HFF-Myc (cell line): ENCODE results near the gene SLC39A1.
"Not testable (repeated sequence)": the region's sequence is repeated elsewhere in the genome, so short reads cannot be mapped to it uniquely, and the experiment has no call there.

Experiments used
- DNase-seq: peaks from one replicate; pipeline ENCODE4 v3.0.0-alpha.2; 2011; ENCODE audit warnings: low read depth; ENCODE audit errors: extremely low read depth
- H3K4me3 ChIP-seq: replicated peaks from 2 replicates; pipeline ENCODE4 v1.5.1; 2011; ENCODE audit warnings: low read depth, mild to moderate bottlenecking, control low read depth, low read length
- TF ChIP-seq, protein P1 (sequence below): IDR thresholded peaks from 2 replicates; pipeline ENCODE4 v1.5.1; 2012; ENCODE audit warnings: mild to moderate bottlenecking, low read depth, low read length, control low read depth; ENCODE audit errors: missing control alignments

SLC39A1 gene, protein sequence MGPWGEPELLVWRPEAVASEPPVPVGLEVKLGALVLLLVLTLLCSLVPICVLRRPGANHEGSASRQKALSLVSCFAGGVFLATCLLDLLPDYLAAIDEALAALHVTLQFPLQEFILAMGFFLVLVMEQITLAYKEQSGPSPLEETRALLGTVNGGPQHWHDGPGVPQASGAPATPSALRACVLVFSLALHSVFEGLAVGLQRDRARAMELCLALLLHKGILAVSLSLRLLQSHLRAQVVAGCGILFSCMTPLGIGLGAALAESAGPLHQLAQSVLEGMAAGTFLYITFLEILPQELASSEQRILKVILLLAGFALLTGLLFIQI

DNA sequence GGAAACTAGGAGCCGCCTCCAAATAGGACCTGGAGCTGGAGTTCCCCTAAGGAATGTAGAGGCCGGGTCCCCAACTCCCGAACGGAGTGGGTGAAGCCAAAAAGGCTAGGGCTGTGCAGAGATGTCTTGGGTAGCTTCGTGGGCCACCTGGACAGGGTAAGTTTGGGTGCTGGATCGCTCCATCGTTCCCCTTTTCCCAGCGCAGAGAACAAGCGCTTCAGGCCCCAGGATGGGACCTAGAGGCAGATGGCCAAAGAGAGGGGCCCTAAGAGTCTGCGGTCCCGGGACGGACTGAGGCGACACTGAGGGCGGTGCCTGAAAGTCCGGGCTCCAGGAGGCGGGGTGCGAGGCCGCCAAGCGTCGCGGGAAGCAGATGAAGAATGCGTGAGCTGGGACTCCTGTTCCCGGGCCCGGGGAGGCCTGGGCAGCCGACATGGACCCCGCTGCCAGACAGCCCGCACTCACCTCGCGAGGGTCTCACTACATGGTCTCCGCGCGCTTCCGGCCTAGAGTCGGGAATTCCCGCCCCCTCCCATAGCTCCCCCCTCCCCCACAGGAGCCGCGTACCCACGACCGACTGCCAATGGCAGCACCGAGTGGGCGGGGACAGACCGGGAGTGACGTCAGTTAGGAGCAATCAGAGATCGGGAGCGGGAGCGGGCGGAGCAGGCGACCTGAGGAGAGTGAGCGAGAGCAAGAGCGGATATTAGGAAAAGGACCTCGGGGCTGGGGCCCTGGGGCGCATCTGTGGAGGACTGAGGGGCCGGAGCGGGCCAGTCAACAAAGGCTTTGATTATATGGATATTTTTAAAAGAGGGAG is at the start of gene SLC39A1:
SLC39A1 (minus strand) TSS at position 508 of the 820 bp plus-strand sequence. CDS start 822 bp downstream, outside the sequence.
- peak within 1 kb of the TSS; percentile 83 for H3K4me3 ChIP-seq
- TF ChIP-seq, protein P1, sequence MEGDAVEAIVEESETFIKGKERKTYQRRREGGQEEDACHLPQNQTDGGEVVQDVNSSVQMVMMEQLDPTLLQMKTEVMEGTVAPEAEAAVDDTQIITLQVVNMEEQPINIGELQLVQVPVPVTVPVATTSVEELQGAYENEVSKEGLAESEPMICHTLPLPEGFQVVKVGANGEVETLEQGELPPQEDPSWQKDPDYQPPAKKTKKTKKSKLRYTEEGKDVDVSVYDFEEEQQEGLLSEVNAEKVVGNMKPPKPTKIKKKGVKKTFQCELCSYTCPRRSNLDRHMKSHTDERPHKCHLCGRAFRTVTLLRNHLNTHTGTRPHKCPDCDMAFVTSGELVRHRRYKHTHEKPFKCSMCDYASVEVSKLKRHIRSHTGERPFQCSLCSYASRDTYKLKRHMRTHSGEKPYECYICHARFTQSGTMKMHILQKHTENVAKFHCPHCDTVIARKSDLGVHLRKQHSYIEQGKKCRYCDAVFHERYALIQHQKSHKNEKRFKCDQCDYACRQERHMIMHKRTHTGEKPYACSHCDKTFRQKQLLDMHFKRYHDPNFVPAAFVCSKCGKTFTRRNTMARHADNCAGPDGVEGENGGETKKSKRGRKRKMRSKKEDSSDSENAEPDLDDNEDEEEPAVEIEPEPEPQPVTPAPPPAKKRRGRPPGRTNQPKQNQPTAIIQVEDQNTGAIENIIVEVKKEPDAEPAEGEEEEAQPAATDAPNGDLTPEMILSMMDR: no peak
- DNase-seq: peak; percentile 89

DNA sequence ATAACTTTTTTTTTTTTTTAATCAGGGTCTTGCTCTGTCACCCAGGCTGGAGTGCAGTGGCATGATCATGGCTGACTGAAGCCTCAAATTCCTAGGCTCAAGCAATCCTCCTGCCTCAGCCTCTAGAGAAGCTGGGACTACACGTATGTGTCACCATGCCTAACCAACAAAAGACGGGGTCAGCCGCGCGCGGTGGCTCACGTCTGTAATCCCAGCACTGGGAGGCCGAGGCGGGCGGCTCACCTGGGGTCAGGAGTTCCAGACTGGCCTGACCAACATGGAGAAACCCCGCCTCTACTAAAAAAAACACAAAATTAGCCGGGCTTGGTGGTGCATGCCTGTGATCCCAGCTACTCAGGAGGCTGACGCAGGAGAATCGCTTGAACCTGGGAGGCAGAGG is 49.2 kb upstream of the SLC39A1 start:
- H3K4me3 ChIP-seq, DNase-seq: not testable (repeated sequence)

DNA sequence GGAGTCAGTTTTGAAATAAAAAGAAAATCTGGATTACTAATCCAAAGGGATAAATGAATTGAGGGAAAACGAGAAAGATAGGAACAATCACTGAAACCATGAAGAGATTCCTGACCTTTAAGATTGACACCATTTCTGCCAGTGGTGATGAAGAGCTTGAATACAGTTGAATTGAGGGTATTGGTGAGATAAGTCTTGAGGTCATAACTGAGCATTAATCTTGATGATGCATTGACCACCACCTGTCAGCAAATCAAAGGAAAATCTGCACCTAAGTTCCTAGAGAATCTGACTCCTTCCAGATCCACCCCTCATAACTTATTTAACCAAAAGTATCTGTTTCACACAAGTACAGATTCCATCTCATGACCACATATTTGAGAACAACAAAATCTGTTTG is 48.8 kb upstream of the SLC39A1 start:
- no peak for DNase-seq

DNA sequence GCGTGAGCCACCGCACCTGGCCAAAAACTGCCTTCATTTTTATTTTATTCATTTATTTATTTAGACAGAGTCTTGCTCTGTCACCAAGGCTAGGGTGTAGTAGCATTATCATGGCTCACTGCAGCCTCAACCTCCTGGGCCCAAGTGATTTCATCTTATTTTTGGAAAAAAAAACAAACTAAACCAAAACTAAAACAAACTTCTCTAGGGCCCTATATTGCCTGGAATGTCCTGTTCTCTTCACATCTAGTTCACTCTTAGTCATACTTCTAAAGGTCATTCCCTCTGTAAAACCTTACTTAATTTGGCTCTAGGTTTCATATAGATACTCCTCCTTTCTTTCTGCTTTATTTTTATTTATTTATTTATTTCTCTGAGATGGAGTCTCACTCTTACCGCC is 42.8 kb upstream of the SLC39A1 start:
- DNase-seq: no peak
- TF ChIP-seq, protein P1: no peak
- H3K4me3 ChIP-seq: no peak overlapping the region

More for the DNA sequence above, 48.8 kb upstream of the SLC39A1 start:
- TF ChIP-seq, protein P1: no peak
- H3K4me3 ChIP-seq: no peak overlapping the region

DNA sequence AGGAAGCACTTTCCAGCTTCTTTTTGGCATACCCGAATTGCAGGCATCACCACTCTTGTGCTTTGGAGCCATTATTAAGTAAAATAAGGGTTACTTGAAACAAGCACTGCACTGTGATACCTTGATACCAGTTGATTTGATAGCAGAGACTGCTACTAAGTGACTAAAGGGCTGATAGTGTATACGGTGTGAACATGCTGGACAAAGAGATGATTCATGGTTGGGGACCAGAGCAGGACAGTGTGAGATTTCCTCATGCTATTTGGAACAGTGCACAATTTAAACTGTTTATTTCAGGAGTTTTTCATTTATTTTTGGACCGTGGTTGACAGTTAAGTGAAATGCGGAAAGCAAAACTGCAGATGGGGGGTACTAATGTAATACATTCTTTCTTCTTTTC is 37.1 kb upstream of the SLC39A1 start:
- no peak overlapping the region for H3K4me3 ChIP-seq
- TF ChIP-seq, protein P1: no peak
- no peak for DNase-seq

DNA sequence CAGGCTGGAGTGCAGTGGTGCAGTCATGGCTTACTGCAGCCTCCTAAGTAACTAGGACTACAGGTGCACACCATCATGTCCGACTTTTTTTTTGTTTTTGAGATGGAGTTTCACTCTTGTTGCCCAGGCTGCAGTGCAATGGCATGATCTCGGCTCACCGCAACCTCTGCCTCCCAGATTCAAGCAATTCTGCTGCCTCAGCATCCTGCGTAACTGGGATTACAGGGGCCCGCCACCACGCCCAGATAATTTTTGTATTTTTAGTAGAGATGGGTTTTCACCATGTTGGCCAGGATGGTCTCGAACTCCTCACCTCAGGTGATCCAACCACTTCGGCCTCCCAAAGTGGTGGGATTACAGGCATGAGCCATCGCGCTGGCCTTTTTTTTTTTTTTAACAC is 33.5 kb upstream of the SLC39A1 start:
- not testable (repeated sequence) for DNase-seq, H3K4me3 ChIP-seq

DNA sequence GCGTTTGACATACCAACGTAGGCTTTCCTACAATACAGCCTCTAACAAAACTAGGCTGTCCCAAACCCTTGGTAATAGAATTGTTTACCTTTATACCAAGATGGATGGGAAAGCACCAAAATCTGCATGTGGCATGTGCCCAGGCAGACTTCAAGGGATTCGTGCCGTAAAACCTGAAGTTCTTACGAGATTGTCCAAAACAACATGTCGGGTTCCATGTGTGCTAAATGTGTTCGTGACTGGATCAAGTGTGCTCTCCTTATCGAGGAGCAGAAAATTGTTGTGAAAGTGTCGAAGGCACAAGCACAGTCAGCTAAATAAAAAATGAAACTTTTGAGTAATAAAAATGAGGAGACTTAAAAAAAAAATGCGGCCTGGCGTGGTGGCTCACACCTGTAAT is 32.3 kb upstream of the SLC39A1 start:
- no peak for DNase-seq
- TF ChIP-seq, protein P1: no peak
- no peak overlapping the region for H3K4me3 ChIP-seq

DNA sequence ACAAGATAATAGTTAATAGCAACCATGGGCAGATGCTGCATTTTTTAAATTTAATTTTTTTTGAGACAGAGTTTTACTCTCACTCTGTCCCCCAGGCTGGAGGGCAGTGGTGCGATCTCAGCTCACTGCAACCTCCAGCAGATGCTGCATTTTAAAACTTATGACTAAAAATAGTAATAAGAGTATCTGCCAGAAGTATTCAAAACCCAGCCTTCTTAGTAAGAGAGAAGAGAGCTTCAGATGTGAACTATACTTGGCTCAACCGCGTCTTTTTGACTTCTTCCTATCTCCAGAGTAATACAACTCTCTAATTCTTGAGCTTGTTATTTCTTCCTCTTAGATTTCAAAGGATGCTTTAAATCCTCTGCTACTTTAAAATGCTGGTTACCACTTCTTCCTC is 31.9 kb upstream of the SLC39A1 start:
- TF ChIP-seq, protein P1: no peak
- DNase-seq: no peak
- no peak overlapping the region for H3K4me3 ChIP-seq
